ENCODE results near the gene ZNF660.

The ZNF660 gene

GRCh38 chr3:44642337-44642736 is 57.6 kb downstream of the ZNF660 start:
- no peak for DNase-seq

- DNase-seq = no peak
Measured at GRCh38 chr3:44643024-44643423, 58.3 kb downstream of the ZNF660 start.

GRCh38 chr3:44647771-44648170 is 63.0 kb downstream of the ZNF660 start:
- no peak for DNase-seq

- peak; percentile 33 for DNase-seq
Measured at GRCh38 chr3:44648564-44649229, 63.9 kb downstream of the ZNF660 start, which contains the start of gene ZNF35. Gene ZNF35 (plus strand): TSS chr3:44648732. CDS start chr3:44651068, 2,336 bp downstream.

All from NCI-H524 treated with DMSO at 0.1 percent for 48 hours (cell line).